NB4 (cell line): ENCODE results near the gene OPCML.

Experiments used
- DNase-seq: peaks from one replicate; pipeline ENCODE4 v3.0.0; 2010; ENCODE audit warnings: low read depth
- H3K4me3 ChIP-seq: one replicate; pipeline ENCODE4 v1.5.1; 2011; ENCODE audit warnings: mild to moderate bottlenecking, low read depth, low read length, moderate library complexity
- MYC ChIP-seq: IDR thresholded peaks from 2 replicates; pipeline ENCODE4 v1.6.1; 2011; ENCODE audit warnings: low read depth, low read length
- POLR2A ChIP-seq: IDR thresholded peaks from 2 replicates; pipeline ENCODE4 v1.6.1; 2011; ENCODE audit warnings: mild to moderate bottlenecking; ENCODE audit not compliant: insufficient read length; ENCODE audit errors: extremely low read depth
- TF ChIP-seq, protein P1 (sequence below): IDR thresholded peaks from 2 replicates; pipeline ENCODE4 v1.6.1; 2011; ENCODE audit warnings: low read depth, low read length
- TF ChIP-seq, protein P2 (sequence below): IDR thresholded peaks from one replicate; pipeline ENCODE4 v1.5.1; 2012; ENCODE audit warnings: low read depth, low read length

The OPCML gene

DNA sequence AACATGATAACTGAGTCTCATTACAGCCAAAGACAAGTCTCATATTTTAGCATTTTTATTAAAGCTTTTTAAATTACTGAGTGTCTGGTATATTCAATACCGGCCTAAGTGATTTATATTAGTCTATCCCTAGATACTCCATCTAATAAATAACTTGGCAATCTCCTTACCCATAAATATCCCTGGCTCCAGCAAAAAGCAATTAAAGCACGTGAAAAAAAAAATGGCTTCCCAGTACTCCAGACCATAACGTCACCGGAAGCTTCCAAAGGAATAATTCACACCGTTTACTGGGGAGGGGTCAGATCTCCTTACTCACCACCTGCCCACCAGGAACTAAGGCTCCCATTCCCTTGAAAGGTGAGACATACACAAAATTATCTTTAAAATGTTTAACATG lies 988.3 kb downstream of the OPCML start:
- no peak for DNase-seq
- no peak for TF ChIP-seq MYC
- TF ChIP-seq, protein P1, sequence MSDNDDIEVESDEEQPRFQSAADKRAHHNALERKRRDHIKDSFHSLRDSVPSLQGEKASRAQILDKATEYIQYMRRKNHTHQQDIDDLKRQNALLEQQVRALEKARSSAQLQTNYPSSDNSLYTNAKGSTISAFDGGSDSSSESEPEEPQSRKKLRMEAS, result no peak
- no peak for TF ChIP-seq POLR2A
- TF ChIP-seq, protein P2, sequence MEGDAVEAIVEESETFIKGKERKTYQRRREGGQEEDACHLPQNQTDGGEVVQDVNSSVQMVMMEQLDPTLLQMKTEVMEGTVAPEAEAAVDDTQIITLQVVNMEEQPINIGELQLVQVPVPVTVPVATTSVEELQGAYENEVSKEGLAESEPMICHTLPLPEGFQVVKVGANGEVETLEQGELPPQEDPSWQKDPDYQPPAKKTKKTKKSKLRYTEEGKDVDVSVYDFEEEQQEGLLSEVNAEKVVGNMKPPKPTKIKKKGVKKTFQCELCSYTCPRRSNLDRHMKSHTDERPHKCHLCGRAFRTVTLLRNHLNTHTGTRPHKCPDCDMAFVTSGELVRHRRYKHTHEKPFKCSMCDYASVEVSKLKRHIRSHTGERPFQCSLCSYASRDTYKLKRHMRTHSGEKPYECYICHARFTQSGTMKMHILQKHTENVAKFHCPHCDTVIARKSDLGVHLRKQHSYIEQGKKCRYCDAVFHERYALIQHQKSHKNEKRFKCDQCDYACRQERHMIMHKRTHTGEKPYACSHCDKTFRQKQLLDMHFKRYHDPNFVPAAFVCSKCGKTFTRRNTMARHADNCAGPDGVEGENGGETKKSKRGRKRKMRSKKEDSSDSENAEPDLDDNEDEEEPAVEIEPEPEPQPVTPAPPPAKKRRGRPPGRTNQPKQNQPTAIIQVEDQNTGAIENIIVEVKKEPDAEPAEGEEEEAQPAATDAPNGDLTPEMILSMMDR, result no peak
- H3K4me3 ChIP-seq, result no peak overlapping the region

DNA sequence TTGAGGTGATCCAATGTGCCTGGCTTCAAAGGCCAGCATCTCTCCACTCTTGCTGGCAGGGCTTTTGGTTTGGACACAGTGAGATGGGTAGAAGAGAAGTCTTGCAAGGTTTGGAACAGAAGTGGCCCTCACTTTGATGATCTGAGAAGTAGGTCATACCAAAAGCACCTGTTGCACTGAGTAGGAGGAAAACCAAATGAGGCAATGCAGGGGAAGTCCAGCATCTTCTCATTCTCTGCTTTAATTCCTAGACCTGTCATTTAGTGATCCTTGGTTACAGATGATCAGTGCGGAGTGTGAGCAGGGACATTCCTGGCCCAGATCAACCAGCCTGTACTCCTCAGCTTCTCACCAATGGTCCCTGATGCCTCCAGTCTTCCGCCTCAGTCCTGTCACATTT lies 990.5 kb downstream of the OPCML start:
- TF ChIP-seq, protein P1, result no peak
- TF ChIP-seq, protein P2, result no peak
- TF ChIP-seq MYC, result no peak
- no peak for TF ChIP-seq POLR2A

DNA sequence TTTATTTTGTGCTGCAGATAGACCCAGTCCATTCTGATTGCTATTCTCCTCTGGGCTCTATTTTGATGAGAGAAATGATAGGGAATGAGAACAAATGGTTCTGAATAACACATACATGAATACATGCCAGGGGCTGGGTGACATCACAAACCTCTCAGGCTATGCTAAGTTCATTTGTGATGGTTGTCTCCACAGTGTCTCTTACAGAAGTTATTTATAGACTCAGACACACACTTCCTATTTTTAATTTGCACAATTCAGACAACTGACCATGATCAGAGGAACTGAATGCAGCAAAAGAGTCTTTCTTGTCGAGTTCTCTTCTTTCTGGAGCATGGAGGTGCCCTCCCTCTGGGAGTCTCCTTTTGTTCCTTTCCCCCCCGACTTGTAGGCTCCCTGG lies 991.7 kb downstream of the OPCML start:
- TF ChIP-seq, protein P1, result no peak
- TF ChIP-seq, protein P2, result no peak
- TF ChIP-seq POLR2A (no peak), MYC (no peak)
- DNase-seq, result no peak
- H3K4me3 ChIP-seq, result no peak overlapping the region

More for the DNA sequence above, 990.5 kb downstream of the OPCML start:
- DNase-seq, result no peak
- no peak overlapping the region for H3K4me3 ChIP-seq

DNA sequence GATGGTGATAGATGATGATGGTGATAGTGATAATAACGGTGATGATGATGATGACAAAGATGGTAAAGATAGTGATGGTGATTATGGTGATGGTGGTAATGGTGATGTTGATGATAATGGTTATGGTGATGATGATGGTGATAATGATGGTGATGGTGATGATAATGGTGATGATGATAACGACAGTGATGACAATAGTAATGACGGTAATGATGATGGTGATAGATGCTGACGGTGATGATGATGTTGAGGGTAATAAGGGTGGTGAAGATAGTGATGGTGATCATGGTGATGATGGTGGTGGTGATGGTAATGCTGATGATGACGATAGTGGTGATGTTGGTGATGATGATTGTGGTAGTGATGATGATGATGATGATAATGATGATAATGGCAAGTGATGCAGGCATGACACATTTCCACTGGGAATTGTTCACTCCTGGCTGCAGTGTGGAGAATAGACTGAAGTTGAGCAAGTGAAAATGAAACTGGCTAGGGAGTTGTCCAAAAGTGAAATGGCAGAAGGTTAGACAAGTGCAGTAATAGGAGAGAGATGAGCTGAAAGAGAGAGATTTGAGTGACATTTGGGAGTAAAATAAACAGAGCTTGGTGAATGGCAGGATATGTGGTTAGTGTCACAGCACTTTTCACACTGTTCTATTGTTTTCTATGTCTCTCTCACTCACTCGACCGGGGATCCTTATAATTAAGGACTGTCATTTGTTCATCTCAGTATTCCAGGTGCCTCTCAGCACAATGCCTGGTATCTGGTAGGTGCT lies 992.5 kb downstream of the OPCML start:
- TF ChIP-seq MYC, result no peak
- TF ChIP-seq, protein P2, result no peak
- TF ChIP-seq POLR2A, result no peak
- TF ChIP-seq, protein P1, result no peak
- H3K4me3 ChIP-seq, result no peak overlapping the region
- no peak for DNase-seq

DNA sequence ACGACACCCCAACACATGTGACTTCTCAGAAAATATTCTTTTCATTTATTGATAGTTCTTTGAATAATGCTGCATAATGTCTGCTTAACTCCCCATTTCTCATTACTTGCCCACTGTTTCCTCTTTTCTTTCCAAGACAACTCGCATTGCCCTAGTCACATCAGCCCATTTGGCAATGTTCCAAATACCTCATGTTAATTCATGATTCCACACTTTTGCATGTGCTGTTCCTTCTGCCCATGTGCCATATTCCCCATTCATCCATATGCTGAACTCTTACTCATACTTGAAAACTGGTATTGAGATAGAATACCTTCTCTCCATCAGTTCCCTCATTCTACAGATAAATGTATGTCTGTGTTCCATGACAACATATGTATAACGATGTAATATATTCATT lies 993.7 kb downstream of the OPCML start:
- no peak for DNase-seq
- no peak for TF ChIP-seq POLR2A
- TF ChIP-seq, protein P1, result no peak
- TF ChIP-seq, protein P2, result no peak
- no peak for TF ChIP-seq MYC
- no peak overlapping the region for H3K4me3 ChIP-seq
